Measurements from ENCODE around the gene ATP6V0E1. TPM values are rescaled to one million over a fixed set of nuclear protein-coding genes. Genes with fewer than 3 reads are reported as not detected.

Gene ATP6V0E1
- total and polyA plus RNA-seq, 2 donors (not counting 3 experiments of a cell fraction or from before 2014, with no cell fraction given) = 217 to 278 TPM

DNA sequence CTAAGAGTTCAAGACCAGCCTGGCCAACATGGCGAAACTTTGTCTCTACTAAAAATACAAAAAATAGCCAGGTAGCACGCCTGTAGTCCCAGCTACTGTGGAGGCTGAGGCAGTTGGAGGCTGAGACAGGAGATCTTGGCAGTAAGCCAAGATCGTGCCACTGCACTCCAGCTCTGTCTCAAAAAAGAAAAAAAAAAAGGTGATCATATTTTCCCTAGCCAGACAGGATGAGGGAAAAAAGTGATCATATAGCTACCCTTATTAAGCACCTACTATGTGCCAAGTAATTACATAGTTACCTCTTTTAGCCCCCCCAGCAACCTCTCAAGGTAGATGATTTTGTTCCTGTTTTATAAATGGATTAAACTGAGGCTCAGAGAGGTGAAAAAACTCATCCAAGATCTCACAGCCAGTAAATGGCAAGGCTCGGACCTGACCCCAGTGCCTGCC lies 42.5 kb upstream of the ATP6V0E1 start:
- no peak for TF ChIP-seq MYC (IDR thresholded peaks at IDR 0.05; ENCODE audit: low read depth, low read length)
- no peak for TF ChIP-seq FOS (IDR thresholded peaks at IDR 0.05; ENCODE audit: borderline replicate concordance, insufficient read depth, low read length)
- TF ChIP-seq EZH2 (IDR thresholded peaks at IDR 0.05; ENCODE audit: borderline replicate concordance, low read depth, low read length, severe bottlenecking) = no peak
- TF ChIP-seq MAX (IDR thresholded peaks at IDR 0.05; ENCODE audit: insufficient read depth, insufficient read length) = no peak
- TF ChIP-seq POLR2A (IDR thresholded peaks at IDR 0.05; ENCODE audit: low read depth, low read length) = no peak
- no peak for TF ChIP-seq JUN (IDR thresholded peaks at IDR 0.05; ENCODE audit: borderline replicate concordance, insufficient read depth, insufficient read length, low read depth)
- no peak for TF ChIP-seq GATA2 (IDR thresholded peaks at IDR 0.05; ENCODE audit: insufficient read depth, insufficient read length, low read depth, low read length)
- no peak for TF ChIP-seq CTCF (IDR thresholded peaks at IDR 0.05; ENCODE audit: extremely low read depth in 1 of 2, insufficient read depth in 1 of 2, low read depth in 1 of 2, low read length in 2 of 2)
- no peak for TF ChIP-seq POLR2AphosphoS5 (IDR thresholded peaks at IDR 0.05; ENCODE audit: insufficient read depth, low read depth, low read length)
- CTCF ChIA-PET = interaction anchor here (0.7 to 13.5 kb wide), 6 partner anchors 9 to 479 kb away, joined by 3 to 413 read pairs (median 6); no protein-coding TSS in a partner anchor
- no peak overlapping the region for H2AFZ ChIP-seq (ENCODE audit: low read depth, low read length)
- no peaks in the 10 kb centered on the region for H4K20me1 ChIP-seq (replicated peaks; ENCODE audit: control insufficient read depth, extremely low read depth, insufficient read depth, low read length)
- H3K4me2 ChIP-seq (ENCODE audit: insufficient read depth, low read length) = no peak overlapping the region
- H3K4me1 ChIP-seq (ENCODE audit: control insufficient read depth, extremely low read depth, insufficient read depth, low read length) = peaks cover 14% of the 10 kb centered on the region
- H3K9me3 ChIP-seq (replicated peaks; ENCODE audit: control insufficient read depth, insufficient read depth, low read length) = no peaks in the 10 kb centered on the region
- DNase-seq (ENCODE audit: low read depth, low spot score) = no peak
- dilution Hi-C loops (cut with MboI; ENCODE audit: extremely low pct_ligation_motif_present, low sequenced_read_pairs) (no loop called here), intact Hi-C loops (cut with micrococcal nuclease) (no loop called here)
- POLR2A ChIA-PET = interaction anchor here (0.6 to 0.7 kb wide), 2 partner anchors 391 to 495 kb away, joined by 3 to 5 read pairs; no protein-coding TSS in a partner anchor
- no peak overlapping the region for H3K27ac ChIP-seq (ENCODE audit: insufficient read depth, low read depth, low read length)
- H3K27me3 ChIP-seq (ENCODE audit: control insufficient read depth in 2 of 2, insufficient read depth in 2 of 2, low read length in 2 of 2) = no peaks in the 10 kb centered on the region
- H3K4me3 ChIP-seq (replicated peaks in 1 of 3; ENCODE audit: insufficient read depth in 1 of 3, low read depth in 1 of 3, low read length in 3 of 3) = no peak overlapping the region
- peaks cover 0 to 10% of the 10 kb centered on the region in 2 experiments for H3K36me3 ChIP-seq (ENCODE audit: control insufficient read depth in 2 of 2, extremely low read depth in 1 of 2, insufficient read depth in 2 of 2, low read length in 2 of 2)
- no peak overlapping the region for H3K9ac ChIP-seq (replicated peaks; ENCODE audit: extremely low read depth, insufficient read depth, low read length)
- no peaks in the 10 kb centered on the region for H3K9me1 ChIP-seq (replicated peaks; ENCODE audit: control insufficient read depth, extremely low read depth, insufficient read depth, low read length)
- no peaks in the 10 kb centered on the region for H3K79me2 ChIP-seq (ENCODE audit: control insufficient read depth, insufficient read depth, low read length)
- peak; percentile 53 for FAIRE-seq
- no TSS peak for BruUV-seq (replicated peaks)

All from endothelial cell of umbilical vein (primary cell).